ENCODE measurements around the gene TEDC2.

GRCh38 chr16:2500430-2500917 lies 40.6 kb downstream of the TEDC2 start:
- no peak for TF ChIP-seq CTCF (IDR thresholded peaks at IDR 0.05)
- TF ChIP-seq POLR2A (IDR thresholded peaks at IDR 0.05): no peak
